HCT116 (cell line): ENCODE data around the gene CACNB3.

Experiments
- CEBPB ChIP-seq: IDR thresholded peaks from 2 replicates; pipeline ENCODE4 v1.6.1; 2012; ENCODE audit warnings: low read depth
- EZH2 ChIP-seq: fragments of 200-600 bp; sonication (generic); IDR thresholded peaks from 2 replicates; pipeline ENCODE4 v1.6.1; 2017; ENCODE audit warnings: antibody characterized with exemption, mixed run types
- EZH2phosphoT487 ChIP-seq: fragments of 200-600 bp; IDR thresholded peaks from 2 replicates; pipeline ENCODE4 v1.6.1; 2018; ENCODE audit warnings: antibody characterized with exemption, borderline replicate concordance
- POLR2AphosphoS5 ChIP-seq: IDR thresholded peaks from 2 replicates; pipeline ENCODE4 v1.6.1; 2011; ENCODE audit warnings: mild to moderate bottlenecking, low read depth, low read length, moderate library complexity
- REST ChIP-seq: IDR thresholded peaks from 2 replicates; pipeline ENCODE4 v1.6.1; 2012; ENCODE audit warnings: low read depth
- ZNF274 ChIP-seq: fragments of 200-500 bp; sonication (Bioruptor generic); IDR thresholded peaks from 2 replicates; pipeline ENCODE4 v1.6.1; 2014; ENCODE audit warnings: mild to moderate bottlenecking, low read depth, low read length, inconsistent platforms
- TF ChIP-seq, protein P1 (sequence below), 3 experiments: fragments of 200-600 bp in 1 of 3; sonication (generic) in 1 of 3; IDR thresholded peaks in 2 of 3; conservative IDR thresholded peaks in 1 of 3; 2 replicates each; pipeline ENCODE4 v1.5.1; 2012 to 2017; ENCODE audit warnings: low read depth in 2 of 3, low read length in 2 of 3, antibody characterized with exemption in 1 of 3, borderline replicate concordance in 1 of 3, control low read depth in 1 of 3, mild to moderate bottlenecking in 1 of 3, mixed read lengths in 1 of 3, mixed run types in 1 of 3, moderate library complexity in 1 of 3; ENCODE audit not compliant: insufficient read depth in 1 of 3
- TF ChIP-seq, protein P2 (sequence below): IDR thresholded peaks from 2 replicates; pipeline ENCODE4 v1.6.1; 2012
- TF ChIP-seq, protein P3 (sequence below): IDR thresholded peaks from 2 replicates; pipeline ENCODE4 v1.6.1; 2012

DNA sequence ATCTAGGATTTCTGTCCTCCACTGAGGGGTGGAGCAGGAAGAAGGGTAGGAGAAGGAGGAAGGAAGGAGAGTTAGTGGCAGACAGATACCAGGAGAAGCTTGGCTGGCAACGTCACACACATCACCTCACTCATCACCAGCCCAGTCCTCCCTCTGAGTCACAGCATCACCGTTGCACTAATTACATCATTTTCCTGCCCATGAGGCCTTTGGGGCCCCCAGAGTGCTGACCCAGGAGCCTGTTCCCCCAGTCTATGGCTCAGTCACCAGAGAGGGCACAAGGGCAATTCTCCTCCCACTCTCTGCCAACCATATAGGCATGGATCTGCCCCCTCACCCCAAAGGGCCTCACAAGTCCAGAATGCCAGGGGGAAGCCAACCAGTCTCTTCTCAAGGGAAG is 42.8 kb downstream of the CACNB3 start:
- TF ChIP-seq, protein P1, sequence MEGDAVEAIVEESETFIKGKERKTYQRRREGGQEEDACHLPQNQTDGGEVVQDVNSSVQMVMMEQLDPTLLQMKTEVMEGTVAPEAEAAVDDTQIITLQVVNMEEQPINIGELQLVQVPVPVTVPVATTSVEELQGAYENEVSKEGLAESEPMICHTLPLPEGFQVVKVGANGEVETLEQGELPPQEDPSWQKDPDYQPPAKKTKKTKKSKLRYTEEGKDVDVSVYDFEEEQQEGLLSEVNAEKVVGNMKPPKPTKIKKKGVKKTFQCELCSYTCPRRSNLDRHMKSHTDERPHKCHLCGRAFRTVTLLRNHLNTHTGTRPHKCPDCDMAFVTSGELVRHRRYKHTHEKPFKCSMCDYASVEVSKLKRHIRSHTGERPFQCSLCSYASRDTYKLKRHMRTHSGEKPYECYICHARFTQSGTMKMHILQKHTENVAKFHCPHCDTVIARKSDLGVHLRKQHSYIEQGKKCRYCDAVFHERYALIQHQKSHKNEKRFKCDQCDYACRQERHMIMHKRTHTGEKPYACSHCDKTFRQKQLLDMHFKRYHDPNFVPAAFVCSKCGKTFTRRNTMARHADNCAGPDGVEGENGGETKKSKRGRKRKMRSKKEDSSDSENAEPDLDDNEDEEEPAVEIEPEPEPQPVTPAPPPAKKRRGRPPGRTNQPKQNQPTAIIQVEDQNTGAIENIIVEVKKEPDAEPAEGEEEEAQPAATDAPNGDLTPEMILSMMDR (IDR thresholded peaks at IDR 0.05 in 2 of 3, conservative IDR thresholded peaks at IDR 0.05 in 1 of 3; ENCODE audit: borderline replicate concordance in 1 of 3, insufficient read depth in 1 of 3, low read depth in 2 of 3, low read length in 2 of 3): no peak
- no peak for TF ChIP-seq REST
- no peak for TF ChIP-seq EZH2phosphoT487
- TF ChIP-seq CEBPB: no peak
- TF ChIP-seq, protein P2, sequence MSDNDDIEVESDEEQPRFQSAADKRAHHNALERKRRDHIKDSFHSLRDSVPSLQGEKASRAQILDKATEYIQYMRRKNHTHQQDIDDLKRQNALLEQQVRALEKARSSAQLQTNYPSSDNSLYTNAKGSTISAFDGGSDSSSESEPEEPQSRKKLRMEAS: no peak
- TF ChIP-seq, protein P3, sequence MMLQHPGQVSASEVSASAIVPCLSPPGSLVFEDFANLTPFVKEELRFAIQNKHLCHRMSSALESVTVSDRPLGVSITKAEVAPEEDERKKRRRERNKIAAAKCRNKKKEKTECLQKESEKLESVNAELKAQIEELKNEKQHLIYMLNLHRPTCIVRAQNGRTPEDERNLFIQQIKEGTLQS: no peak
- no peak for TF ChIP-seq POLR2AphosphoS5
- TF ChIP-seq ZNF274: no peak
- no peak for TF ChIP-seq EZH2
